Naive thymus-derived CD4-positive, alpha-beta T cell (primary cell): ENCODE data around the gene DPEP3. TPM values are rescaled to one million over a fixed set of nuclear protein-coding genes. Genes with fewer than 3 reads are reported as not detected.
"Not testable (repeated sequence)": the region's sequence is repeated elsewhere in the genome, so short reads cannot be mapped to it uniquely, and the experiment has no call there.

ENCODE experiments used
- ATAC-seq: fragments of 150-1000 bp; cut with Tn5 transposase; 2 replicates; pipeline ENCODE4 v1.10.0; 2021; ENCODE audit warnings: mild to moderate bottlenecking, moderate library complexity
- CTCF ChIA-PET: fragments of 350-600 bp; sonication (Branson Sonifier 250); formaldehyde crosslinking; loops from one replicate; lab custom pipeline; 2021; ENCODE audit warnings: antibody characterized with exemption; lab: Charles Lee
- POLR2A ChIA-PET: fragments of 350-600 bp; sonication (Branson Sonifier 250); formaldehyde crosslinking; loops from one replicate; lab custom pipeline; 2021; ENCODE audit warnings: antibody characterized with exemption, inconsistent platforms; lab: Charles Lee
- DNase-seq, 9 donors: peaks; one replicate each; pipeline versions ENCODE4 v3.0.0 to v3.0.0-alpha.2; 2020 to 2022; ENCODE audit warnings: mixed read lengths in 1 of 9
- H3K27ac ChIP-seq: one replicate; pipeline ENCODE4 v1.7.0; 2013; ENCODE audit warnings: mild to moderate bottlenecking, low read depth, low read length, moderate library complexity
- H3K27me3 ChIP-seq, 2 donors: one replicate each; pipeline ENCODE4 v1.7.0; 2013; ENCODE audit warnings: low read length in 2 of 2, mild to moderate bottlenecking in 2 of 2, moderate library complexity in 2 of 2; ENCODE audit not compliant: control insufficient read depth in 2 of 2, insufficient read depth in 2 of 2
- H3K36me3 ChIP-seq, 3 experiments: 1 replicate in 2 of 3; 2 replicates in 1 of 3; pipeline ENCODE4 v1.7.0; 2013; ENCODE audit warnings: low read length in 3 of 3, mild to moderate bottlenecking in 3 of 3, moderate library complexity in 1 of 3; ENCODE audit not compliant: insufficient read depth in 3 of 3, control insufficient read depth in 2 of 3
- H3K4me1 ChIP-seq, 2 donors: one replicate each; pipeline ENCODE4 v1.7.0; 2013; ENCODE audit warnings: low read length in 2 of 2, mild to moderate bottlenecking in 2 of 2, moderate library complexity in 1 of 2; ENCODE audit not compliant: control insufficient read depth in 2 of 2, insufficient read depth in 2 of 2
- H3K4me3 ChIP-seq: 2 replicates; pipeline ENCODE4 v1.7.0; 2013; ENCODE audit warnings: mild to moderate bottlenecking, low read length
- H3K9me3 ChIP-seq, 3 experiments: 1 replicate in 2 of 3; 2 replicates in 1 of 3; pipeline ENCODE4 v1.7.0; 2013; ENCODE audit warnings: low read length in 3 of 3; ENCODE audit not compliant: control insufficient read depth in 2 of 3
- H3K27ac Mint-ChIP-seq, 9 donors: one replicate each; pipeline ENCODE4 v1.8.0; 2020 to 2022; ENCODE audit warnings: mixed read lengths in 9 of 9, mild to moderate bottlenecking in 8 of 9, moderate library complexity in 5 of 9, inconsistent platforms in 2 of 9
- H3K27me3 Mint-ChIP-seq, 5 donors: one replicate each; pipeline ENCODE4 v1.8.0; 2021 to 2022; ENCODE audit warnings: mixed read lengths in 5 of 5, mild to moderate bottlenecking in 1 of 5
- H3K36me3 Mint-ChIP-seq, 5 donors: one replicate each; pipeline ENCODE4 v1.8.0; 2020 to 2022; ENCODE audit warnings: mixed read lengths in 5 of 5, mild to moderate bottlenecking in 3 of 5, inconsistent platforms in 1 of 5
- H3K4me1 Mint-ChIP-seq, 7 donors: one replicate each; pipeline ENCODE4 v1.8.0; 2020 to 2022; ENCODE audit warnings: mixed read lengths in 7 of 7, mild to moderate bottlenecking in 3 of 7, inconsistent platforms in 1 of 7
- H3K4me3 Mint-ChIP-seq, 10 donors: one replicate each; pipeline ENCODE4 v1.8.0; 2020 to 2022; ENCODE audit warnings: mild to moderate bottlenecking in 10 of 10, mixed read lengths in 10 of 10, moderate library complexity in 6 of 10, inconsistent platforms in 2 of 10
- H3K9me3 Mint-ChIP-seq, 11 donors: one replicate each; pipeline ENCODE4 v1.8.0; 2020 to 2022; ENCODE audit warnings: mixed read lengths in 11 of 11, mild to moderate bottlenecking in 4 of 11, inconsistent platforms in 1 of 11, moderate library complexity in 1 of 11
- intact Hi-C, 2 donors: fragments of 100-400 bp; cut with micrococcal nuclease; formaldehyde crosslinking; loops; one replicate each; pipeline ENCODE4 v1.15.1; 2023
- polyA plus RNA-seq, 2 donors: library from polyadenylated mRNA; unstranded; fragments of 300-500 nt; fragmentation: Illumina TruSeq; gene quantifications; one replicate each; pipeline ENCODE4 v1.2.3, GENCODE V29; 2021
- total RNA-seq, 6 experiments: library from RNA in 5 of 6; stranded (reverse) in 5 of 6; gene quantifications; 1 replicate in 5 of 6; 2 replicates in 1 of 6; pipeline ENCODE4 v1.2.3 and lab custom pipeline; 2021 to 2026

The DPEP3 gene
- total and polyA plus RNA-seq, 7 experiments from 2014 or later: 0.10 to 2.3 (median 1.6) TPM

DNA sequence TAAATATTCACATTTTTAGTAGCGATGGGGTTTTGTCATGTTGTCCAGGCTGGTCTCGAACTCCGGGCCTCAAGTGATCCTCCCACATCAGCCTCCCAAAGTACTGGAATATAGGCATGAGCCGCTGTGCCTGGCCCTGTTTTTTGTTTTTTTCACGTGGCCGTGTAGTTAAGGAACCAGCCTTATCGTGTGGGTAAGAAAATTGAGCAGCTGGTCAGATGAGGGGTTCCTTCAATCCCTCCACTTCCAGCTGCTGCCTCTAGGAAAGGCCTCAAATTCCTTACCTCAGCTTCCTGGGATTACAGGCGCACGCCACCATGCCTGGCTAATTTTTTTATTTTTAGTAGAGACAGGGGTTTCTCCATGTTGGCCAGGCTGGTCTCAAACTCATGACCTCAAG lies 24.9 kb upstream of the DPEP3 start:
- Mint-ChIP-seq H3K27me3 (no peaks in the 10 kb centered on the region), H3K9me3 (peaks cover 0 to 2% (median 0%) of the 10 kb centered on the region in 11 donors), H3K36me3 (peaks cover 0 to 1% (median 0%) of the 10 kb centered on the region in 5 donors), H3K4me3 (peak overlapping the region in 9 of 10 donors; percentile 40 to 85 (median 63)), H3K4me1 (peaks cover 23 to 71% (median 49%) of the 10 kb centered on the region in 7 donors), H3K27ac (peak overlapping the region; percentile 91 to 100 (median 97))
- H3K27ac ChIP-seq: peak overlapping the region; percentile 50
- H3K27me3 ChIP-seq: no peaks in the 10 kb centered on the region
- peaks cover 35 to 51% of the 10 kb centered on the region in 2 donors for H3K4me1 ChIP-seq
- no peaks in the 10 kb centered on the region for H3K36me3 ChIP-seq
- no peaks in the 10 kb centered on the region for H3K9me3 ChIP-seq
- POLR2A ChIA-PET: interaction anchor here (0.9 to 20.6 kb wide), 17 partner anchors 8 to 468 kb away, joined by 3 to 422 read pairs (median 7); partner anchors contain the start of genes CTCF, DDX28, DPEP2NB and DUS2
- peak overlapping the region; percentile 23 for H3K4me3 ChIP-seq
- intact Hi-C loops: no loop called here
- ATAC-seq (no peak), DNase-seq (no peak)
- CTCF ChIA-PET: interaction anchor here (0.6 to 1.8 kb wide), 7 partner anchors 11 to 212 kb away, joined by 3 to 13 read pairs (median 3); partner anchors contain the start of genes DDX28 and DUS2

DNA sequence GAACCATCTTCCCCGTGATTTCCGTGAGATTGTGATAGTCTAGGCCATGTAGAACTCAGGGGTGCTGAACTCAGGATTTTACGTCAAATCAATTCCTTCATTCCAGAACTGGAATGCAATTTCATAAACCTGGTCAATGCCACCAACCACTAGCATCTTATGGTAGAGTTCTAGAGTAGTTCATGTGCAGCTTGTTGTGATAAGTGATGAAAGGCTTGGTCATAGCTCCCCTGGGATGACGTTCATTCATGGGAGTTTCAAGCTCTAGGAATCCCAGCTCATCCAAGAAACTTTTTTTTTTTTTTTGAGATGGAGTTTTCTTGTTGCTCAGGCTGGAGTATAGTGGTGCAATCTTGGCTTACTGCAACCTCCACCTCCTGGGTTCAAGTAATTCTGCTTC lies 22.7 kb upstream of the DPEP3 start:
- H3K27me3 Mint-ChIP-seq: no peaks in the 10 kb centered on the region
- DNase-seq: no peak
- peak overlapping the region in 4 of 10 donors; percentile 7 to 40 (median 25) for H3K4me3 Mint-ChIP-seq
- peaks cover 47 to 59% of the 10 kb centered on the region in 2 donors for H3K4me1 ChIP-seq
- H3K36me3 Mint-ChIP-seq: peaks cover 0 to 8% (median 7%) of the 10 kb centered on the region in 5 donors
- peaks cover 34 to 77% (median 53%) of the 10 kb centered on the region in 7 donors for H3K4me1 Mint-ChIP-seq
- ATAC-seq: no peak
- intact Hi-C loops: no loop called here
- no peak overlapping the region for H3K4me3 ChIP-seq
- ChIA-PET POLR2A (interaction anchor here (0.6 to 20.6 kb wide), 7 partner anchors 9 to 321 kb away, joined by 3 to 422 read pairs (median 4); partner anchors contain the start of genes DDX28, DPEP2NB, DUS2 and NFATC3), CTCF (interaction anchor here (0.9 to 1.8 kb wide), 7 partner anchors 9 to 232 kb away, joined by 3 to 7 read pairs (median 3); no protein-coding TSS in a partner anchor)
- H3K27ac ChIP-seq: no peak overlapping the region
- peak overlapping the region in 8 of 9 donors; percentile 60 to 98 (median 88) for H3K27ac Mint-ChIP-seq
- no peaks in the 10 kb centered on the region for H3K27me3 ChIP-seq
- no peaks in the 10 kb centered on the region for H3K9me3 ChIP-seq
- no peaks in the 10 kb centered on the region for H3K36me3 ChIP-seq
- H3K9me3 Mint-ChIP-seq: peaks cover 0 to 8% (median 0%) of the 10 kb centered on the region in 11 donors

DNA sequence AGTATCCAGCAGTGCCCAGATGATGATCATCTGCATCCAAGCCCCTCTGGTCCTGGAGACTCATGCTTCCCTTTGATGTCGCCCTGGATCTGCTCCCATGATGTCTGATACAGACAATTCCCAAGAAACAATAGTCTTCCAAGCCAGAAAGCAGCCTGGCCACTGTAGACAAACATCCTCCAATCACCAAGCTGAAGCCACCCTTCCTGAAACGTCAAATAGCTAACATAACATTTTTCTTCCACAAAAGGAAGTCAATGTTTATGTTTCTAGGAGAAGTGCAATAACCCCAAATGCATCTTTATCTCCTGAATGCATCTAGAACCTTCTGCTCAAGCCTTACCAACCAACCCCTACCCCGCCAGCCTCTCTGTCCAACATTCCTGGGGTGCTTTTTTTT lies 20.2 kb upstream of the DPEP3 start:
- Mint-ChIP-seq H3K27ac (peak overlapping the region; percentile 84 to 99 (median 95)), H3K4me3 (peak overlapping the region; percentile 80 to 94 (median 90)), H3K4me1 (peaks cover 29 to 86% (median 57%) of the 10 kb centered on the region in 7 donors), H3K9me3 (peaks cover 0 to 8% (median 0%) of the 10 kb centered on the region in 11 donors), H3K36me3 (peaks cover 0 to 18% (median 7%) of the 10 kb centered on the region in 5 donors), H3K27me3 (no peaks in the 10 kb centered on the region)
- ChIA-PET CTCF (interaction anchor here (0.9 to 1.6 kb wide), 5 partner anchors 10 to 40 kb away, joined by 3 to 5 read pairs (median 4); no protein-coding TSS in a partner anchor), POLR2A (interaction anchor here (0.7 to 20.6 kb wide), 21 partner anchors 9 to 194 kb away, joined by 3 to 422 read pairs (median 5); partner anchors contain the start of genes DDX28, DPEP2NB, DUS2 and NFATC3)
- intact Hi-C loops: no loop called here
- Histone ChIP-seq H3K4me3 (peak overlapping the region; percentile 75), H3K36me3 (no peaks in the 10 kb centered on the region), H3K9me3 (no peaks in the 10 kb centered on the region), H3K27ac (peak overlapping the region; percentile 64), H3K27me3 (no peaks in the 10 kb centered on the region), H3K4me1 (peaks cover 34 to 51% of the 10 kb centered on the region in 2 donors)
- peak in 6 of 9 donors; percentile 37 to 63 (median 51) for DNase-seq
- peak; percentile 26 for ATAC-seq

DNA sequence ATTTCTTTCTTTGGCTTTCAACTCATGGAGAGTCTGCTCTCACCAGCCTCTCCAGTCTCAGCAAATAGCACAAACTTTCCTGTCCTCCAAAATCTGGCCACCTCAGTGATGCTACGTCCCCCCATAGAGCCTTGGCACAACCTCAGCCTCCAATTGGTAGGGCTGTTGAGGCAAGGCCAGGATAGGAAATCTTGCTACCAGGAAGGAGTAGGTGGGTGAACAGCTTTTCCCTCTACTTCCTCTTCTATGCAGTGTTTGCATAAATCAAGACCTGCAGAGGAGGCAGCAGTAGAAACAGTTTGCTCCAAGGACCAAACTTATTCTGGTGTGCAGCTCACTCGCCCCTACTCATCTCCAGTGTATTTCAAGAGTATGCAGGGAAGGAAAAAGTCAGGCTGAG lies 19.7 kb upstream of the DPEP3 start:
- ATAC-seq (peak; percentile 34), DNase-seq (peak in 2 of 9 donors; percentile 27 to 39)
- Mint-ChIP-seq H3K27me3 (no peaks in the 10 kb centered on the region), H3K4me1 (peaks cover 28 to 86% (median 57%) of the 10 kb centered on the region in 7 donors), H3K4me3 (peak overlapping the region; percentile 80 to 94 (median 90)), H3K36me3 (peaks cover 0 to 20% (median 7%) of the 10 kb centered on the region in 5 donors), H3K27ac (peak overlapping the region; percentile 84 to 99 (median 95)), H3K9me3 (peaks cover 0 to 8% (median 0%) of the 10 kb centered on the region in 11 donors)
- Histone ChIP-seq H3K9me3 (no peaks in the 10 kb centered on the region), H3K36me3 (no peaks in the 10 kb centered on the region), H3K27ac (peak overlapping the region; percentile 64), H3K4me3 (peak overlapping the region; percentile 75), H3K27me3 (no peaks in the 10 kb centered on the region), H3K4me1 (peaks cover 29 to 47% of the 10 kb centered on the region in 2 donors)
- POLR2A ChIA-PET: interaction anchor here (0.7 to 20.6 kb wide), 22 partner anchors 9 to 437 kb away, joined by 3 to 422 read pairs (median 6); partner anchors contain the start of genes DDX28, DPEP2NB, DUS2 and NFATC3
- CTCF ChIA-PET: interaction anchor here (0.9 to 1.7 kb wide), 6 partner anchors 8 to 41 kb away, joined by 3 to 7 read pairs (median 4); no protein-coding TSS in a partner anchor
- intact Hi-C loops: loop anchor here in 1 of 2 donors (1.0 kb wide), 1 partner anchor 23 kb away; the partner anchor contains the start of genes DDX28 and DUS2

DNA sequence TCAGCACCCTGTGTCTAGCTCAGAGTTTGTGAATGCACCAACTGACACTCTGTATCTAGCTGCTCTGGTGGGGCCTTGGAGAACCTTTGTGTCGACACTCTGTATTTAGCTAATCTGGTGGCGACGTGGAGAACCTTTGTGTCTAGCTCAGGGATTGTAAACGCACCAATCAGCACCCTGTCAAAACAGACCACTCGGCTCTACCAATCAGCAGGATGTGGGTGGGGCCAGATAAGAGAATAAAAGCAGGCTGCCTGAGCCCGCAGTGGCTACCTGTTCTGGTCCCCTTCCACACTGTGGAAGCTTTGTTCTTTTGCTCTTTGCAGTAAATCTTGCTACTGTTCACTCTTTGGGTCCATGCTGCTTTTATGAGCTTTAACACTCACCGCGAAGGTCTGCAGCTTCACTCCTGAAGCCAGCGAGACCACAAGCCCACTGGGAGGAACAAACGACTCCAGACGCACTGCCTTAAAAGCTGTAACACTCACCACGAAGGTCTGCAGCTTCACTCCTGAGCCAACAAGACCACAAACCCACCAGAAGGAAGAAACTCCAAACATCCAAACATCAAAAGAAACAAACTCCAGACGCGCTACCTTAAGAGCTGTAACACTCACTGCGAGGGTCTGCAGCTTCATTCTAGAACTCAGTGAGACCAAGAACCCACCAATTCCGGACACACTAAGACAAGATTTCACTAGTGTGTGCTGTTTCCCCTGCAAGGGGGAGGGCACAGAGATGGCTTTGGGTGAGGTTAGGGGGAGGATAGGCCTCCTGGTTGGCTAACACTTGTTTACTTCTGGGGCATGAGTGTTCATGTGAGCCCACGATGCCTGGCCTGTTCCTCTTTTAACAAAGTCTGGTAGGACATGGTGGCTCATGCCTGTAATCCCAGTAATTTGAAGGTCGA lies 18.7 kb upstream of the DPEP3 start, which contains the start of gene DPEP2:
DPEP2 (minus strand) TSS at position 706 of the 910 bp plus-strand sequence. CDS start 6,272 bp downstream, outside the sequence.
- DNase-seq (peak in 8 of 9 donors; percentile 41 to 81 (median 70)), ATAC-seq (peak; percentile 94)
- Histone ChIP-seq H3K4me3 (peak within 1 kb of the TSS; percentile 75), H3K4me1 (peaks cover 25 to 39% of the 10 kb centered on the region in 2 donors), H3K27ac (peak within 1 kb of the TSS; percentile 64)
- H3K4me3 Mint-ChIP-seq: peak within 1 kb of the TSS; percentile 80 to 94 (median 90)
- ChIA-PET CTCF (interaction anchor here (0.6 to 1.8 kb wide), 8 partner anchors 9 to 124 kb away, joined by 3 to 10 read pairs (median 4); partner anchors contain the start of genes DDX28, DUS2 and NFATC3), POLR2A (interaction anchor here (0.6 to 20.6 kb wide), 30 partner anchors 9 to 277 kb away, joined by 3 to 422 read pairs (median 4); partner anchors contain the start of genes DDX28, DPEP2NB, DUS2 and NUTF2)
- H3K27me3 Mint-ChIP-seq, H3K9me3 Mint-ChIP-seq, H3K27me3 ChIP-seq, H3K36me3 ChIP-seq, H3K9me3 ChIP-seq: not testable (repeated sequence)
- intact Hi-C loops: loop anchor here in 1 of 2 donors (1.0 kb wide), 1 partner anchor 24 kb away; the partner anchor contains the start of genes DDX28 and DUS2
- H3K27ac Mint-ChIP-seq: peak within 1 kb of the TSS; percentile 84 to 99 (median 95)
- peaks cover 23 to 83% (median 58%) of the 10 kb centered on the region in 7 donors for H3K4me1 Mint-ChIP-seq
- peaks cover 0 to 20% (median 7%) of the 10 kb centered on the region in 5 donors for H3K36me3 Mint-ChIP-seq
